SK-N-SH (cell line): ENCODE results near the gene C5orf63.
"Not testable (repeated sequence)": the region's sequence is repeated elsewhere in the genome, so short reads cannot be mapped to it uniquely, and the experiment has no call there.

Source experiments
- EZH2phosphoT487 ChIP-seq: fragments of 200-600 bp; sonication (generic); IDR thresholded peaks from 2 replicates; pipeline ENCODE4 v1.6.1; 2017; ENCODE audit warnings: low read depth, mixed run types, mild to moderate bottlenecking, antibody characterized with exemption, moderate library complexity, borderline replicate concordance
- POLR2AphosphoS5 ChIP-seq: IDR thresholded peaks from 2 replicates; pipeline ENCODE4 v1.6.1; 2012; ENCODE audit warnings: low read depth, low read length
- RAD21 ChIP-seq: IDR thresholded peaks from 2 replicates; pipeline ENCODE4 v1.6.1; 2012; ENCODE audit warnings: mild to moderate bottlenecking, low read length
- SIN3A ChIP-seq: IDR thresholded peaks from 2 replicates; pipeline ENCODE4 v1.6.1; 2012; ENCODE audit warnings: low read depth, mild to moderate bottlenecking, low read length, moderate library complexity, borderline replicate concordance
- SMC3 ChIP-seq: IDR thresholded peaks from 2 replicates; pipeline ENCODE4 v1.6.1; 2012; ENCODE audit warnings: low read depth, low read length, improper control_type of control experiment
- TAF1 ChIP-seq: IDR thresholded peaks from 2 replicates; pipeline ENCODE4 v1.6.1; 2012; ENCODE audit warnings: low read depth, mild to moderate bottlenecking, low read length, moderate library complexity, borderline replicate concordance
- TEAD4 ChIP-seq: IDR thresholded peaks from 2 replicates; pipeline ENCODE4 v1.4.0; 2012; ENCODE audit warnings: mild to moderate bottlenecking, borderline replicate concordance; ENCODE audit not compliant: insufficient read depth
- TF ChIP-seq, protein P1 (sequence below): fragments of 150-350 bp; IDR thresholded peaks from 2 replicates; pipeline ENCODE4 v1.6.1; 2016; ENCODE audit warnings: mild to moderate bottlenecking, low read depth, low read length
- TF ChIP-seq, protein P2 (sequence below): fragments of 200-600 bp; sonication (generic); IDR thresholded peaks from 2 replicates; pipeline ENCODE4 v1.6.1; 2017; ENCODE audit warnings: antibody characterized with exemption, mild to moderate bottlenecking, moderate library complexity
- TF ChIP-seq, protein P3 (sequence below): IDR thresholded peaks from 2 replicates; pipeline ENCODE4 v1.4.0; 2012; ENCODE audit warnings: low read depth, borderline replicate concordance
- TF ChIP-seq, protein P4 (sequence below): fragments of 150-350 bp; IDR thresholded peaks from 2 replicates; pipeline ENCODE4 v1.6.1; 2017; ENCODE audit warnings: antibody characterized with exemption, low read length, low read depth, borderline replicate concordance
- TF ChIP-seq, protein P5 (sequence below): IDR thresholded peaks from 2 replicates; pipeline ENCODE4 v1.4.0; 2012; ENCODE audit warnings: low read depth

DNA sequence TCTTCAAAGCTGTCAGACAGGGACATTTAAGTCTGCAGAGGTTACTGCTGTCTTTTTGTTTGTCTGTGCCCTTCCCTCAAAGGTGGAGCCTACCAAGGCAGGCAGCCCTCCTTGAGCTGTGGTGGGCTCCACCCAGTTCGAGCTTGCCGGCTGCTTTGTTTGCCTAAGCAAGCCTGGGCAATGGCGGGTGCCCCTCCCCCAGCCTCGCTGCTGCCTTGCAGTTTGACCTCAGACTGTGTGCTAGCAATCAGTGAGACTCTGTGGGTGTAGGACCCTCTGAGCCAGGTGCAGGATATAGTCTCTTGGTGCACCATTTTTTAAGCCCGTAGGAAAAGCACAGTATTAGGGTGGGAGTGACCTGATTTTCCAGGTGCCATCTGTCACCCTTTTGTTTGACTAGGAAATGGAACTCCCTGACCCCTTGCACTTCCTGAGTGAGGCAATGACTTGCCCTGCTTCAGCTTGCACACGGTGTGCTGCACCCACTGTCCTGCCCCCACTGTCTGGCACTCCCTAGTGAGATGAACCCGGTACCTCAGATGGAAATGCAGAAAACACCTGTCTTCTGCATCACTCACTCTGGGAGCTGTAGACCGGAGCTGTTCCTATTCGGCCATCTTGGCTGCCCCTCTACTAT lies 35.4 kb upstream of the C5orf63 start:
- TF ChIP-seq TAF1, RAD21, SIN3A, SMC3, POLR2AphosphoS5, TEAD4, EZH2phosphoT487: not testable (repeated sequence)
- TF ChIP-seq, protein P1, sequence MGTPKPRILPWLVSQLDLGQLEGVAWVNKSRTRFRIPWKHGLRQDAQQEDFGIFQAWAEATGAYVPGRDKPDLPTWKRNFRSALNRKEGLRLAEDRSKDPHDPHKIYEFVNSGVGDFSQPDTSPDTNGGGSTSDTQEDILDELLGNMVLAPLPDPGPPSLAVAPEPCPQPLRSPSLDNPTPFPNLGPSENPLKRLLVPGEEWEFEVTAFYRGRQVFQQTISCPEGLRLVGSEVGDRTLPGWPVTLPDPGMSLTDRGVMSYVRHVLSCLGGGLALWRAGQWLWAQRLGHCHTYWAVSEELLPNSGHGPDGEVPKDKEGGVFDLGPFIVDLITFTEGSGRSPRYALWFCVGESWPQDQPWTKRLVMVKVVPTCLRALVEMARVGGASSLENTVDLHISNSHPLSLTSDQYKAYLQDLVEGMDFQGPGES: not testable (repeated sequence)
- TF ChIP-seq, protein P2, sequence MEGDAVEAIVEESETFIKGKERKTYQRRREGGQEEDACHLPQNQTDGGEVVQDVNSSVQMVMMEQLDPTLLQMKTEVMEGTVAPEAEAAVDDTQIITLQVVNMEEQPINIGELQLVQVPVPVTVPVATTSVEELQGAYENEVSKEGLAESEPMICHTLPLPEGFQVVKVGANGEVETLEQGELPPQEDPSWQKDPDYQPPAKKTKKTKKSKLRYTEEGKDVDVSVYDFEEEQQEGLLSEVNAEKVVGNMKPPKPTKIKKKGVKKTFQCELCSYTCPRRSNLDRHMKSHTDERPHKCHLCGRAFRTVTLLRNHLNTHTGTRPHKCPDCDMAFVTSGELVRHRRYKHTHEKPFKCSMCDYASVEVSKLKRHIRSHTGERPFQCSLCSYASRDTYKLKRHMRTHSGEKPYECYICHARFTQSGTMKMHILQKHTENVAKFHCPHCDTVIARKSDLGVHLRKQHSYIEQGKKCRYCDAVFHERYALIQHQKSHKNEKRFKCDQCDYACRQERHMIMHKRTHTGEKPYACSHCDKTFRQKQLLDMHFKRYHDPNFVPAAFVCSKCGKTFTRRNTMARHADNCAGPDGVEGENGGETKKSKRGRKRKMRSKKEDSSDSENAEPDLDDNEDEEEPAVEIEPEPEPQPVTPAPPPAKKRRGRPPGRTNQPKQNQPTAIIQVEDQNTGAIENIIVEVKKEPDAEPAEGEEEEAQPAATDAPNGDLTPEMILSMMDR: not testable (repeated sequence)
- TF ChIP-seq, protein P3, sequence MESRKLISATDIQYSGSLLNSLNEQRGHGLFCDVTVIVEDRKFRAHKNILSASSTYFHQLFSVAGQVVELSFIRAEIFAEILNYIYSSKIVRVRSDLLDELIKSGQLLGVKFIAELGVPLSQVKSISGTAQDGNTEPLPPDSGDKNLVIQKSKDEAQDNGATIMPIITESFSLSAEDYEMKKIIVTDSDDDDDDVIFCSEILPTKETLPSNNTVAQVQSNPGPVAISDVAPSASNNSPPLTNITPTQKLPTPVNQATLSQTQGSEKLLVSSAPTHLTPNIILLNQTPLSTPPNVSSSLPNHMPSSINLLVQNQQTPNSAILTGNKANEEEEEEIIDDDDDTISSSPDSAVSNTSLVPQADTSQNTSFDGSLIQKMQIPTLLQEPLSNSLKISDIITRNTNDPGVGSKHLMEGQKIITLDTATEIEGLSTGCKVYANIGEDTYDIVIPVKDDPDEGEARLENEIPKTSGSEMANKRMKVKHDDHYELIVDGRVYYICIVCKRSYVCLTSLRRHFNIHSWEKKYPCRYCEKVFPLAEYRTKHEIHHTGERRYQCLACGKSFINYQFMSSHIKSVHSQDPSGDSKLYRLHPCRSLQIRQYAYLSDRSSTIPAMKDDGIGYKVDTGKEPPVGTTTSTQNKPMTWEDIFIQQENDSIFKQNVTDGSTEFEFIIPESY: not testable (repeated sequence)
- TF ChIP-seq, protein P4, sequence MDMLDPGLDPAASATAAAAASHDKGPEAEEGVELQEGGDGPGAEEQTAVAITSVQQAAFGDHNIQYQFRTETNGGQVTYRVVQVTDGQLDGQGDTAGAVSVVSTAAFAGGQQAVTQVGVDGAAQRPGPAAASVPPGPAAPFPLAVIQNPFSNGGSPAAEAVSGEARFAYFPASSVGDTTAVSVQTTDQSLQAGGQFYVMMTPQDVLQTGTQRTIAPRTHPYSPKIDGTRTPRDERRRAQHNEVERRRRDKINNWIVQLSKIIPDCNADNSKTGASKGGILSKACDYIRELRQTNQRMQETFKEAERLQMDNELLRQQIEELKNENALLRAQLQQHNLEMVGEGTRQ: not testable (repeated sequence)
- TF ChIP-seq, protein P5, sequence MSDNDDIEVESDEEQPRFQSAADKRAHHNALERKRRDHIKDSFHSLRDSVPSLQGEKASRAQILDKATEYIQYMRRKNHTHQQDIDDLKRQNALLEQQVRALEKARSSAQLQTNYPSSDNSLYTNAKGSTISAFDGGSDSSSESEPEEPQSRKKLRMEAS: not testable (repeated sequence)
